ENCODE measurements around the gene DACT2. TPM values are rescaled to one million over a fixed set of nuclear protein-coding genes. Genes with fewer than 3 reads are reported as not detected.
"Not testable (repeated sequence)": the region's sequence is repeated elsewhere in the genome, so short reads cannot be mapped to it uniquely, and the experiment has no call there.

The DACT2 gene
- total and polyA plus RNA-seq, 4 donors: 0.25 to 2.8 (median 0.88) TPM

DNA sequence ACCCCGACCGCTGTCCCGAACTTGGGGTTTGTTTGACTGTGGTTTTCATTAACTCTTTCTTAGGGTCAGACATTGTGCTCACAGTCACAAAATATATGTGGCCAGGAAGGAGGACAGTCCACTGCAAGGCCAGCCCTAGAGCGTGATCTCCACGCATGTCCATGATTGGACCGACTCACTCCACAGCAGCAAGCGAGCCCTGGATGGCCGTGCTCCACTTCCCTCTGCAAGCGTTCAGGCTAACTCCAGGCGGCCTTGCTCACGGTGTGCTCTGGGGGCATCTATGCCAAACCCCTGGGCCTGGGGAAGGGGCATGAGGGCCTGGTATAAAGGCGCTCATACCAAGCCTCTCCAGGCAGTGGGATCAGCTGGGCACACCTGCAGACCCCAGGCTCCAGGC is 5.6 kb downstream of the DACT2 start:
- Histone ChIP-seq H3K36me3 (ENCODE audit: control insufficient read depth in 4 of 4, insufficient read depth in 3 of 4, low read depth in 1 of 4, low read length in 3 of 4) (no peaks in the 10 kb centered on the region), H3K9me3 (ENCODE audit: control insufficient read depth in 4 of 4, low read length in 3 of 4) (no peaks in the 10 kb centered on the region), H3K27me3 (ENCODE audit: control insufficient read depth in 4 of 4, insufficient read depth in 4 of 4, low read length in 3 of 4) (no peaks in the 10 kb centered on the region), H3K27ac (ENCODE audit: low read depth in 1 of 2, low read length in 2 of 2) (no peak overlapping the region), H3K9ac (ENCODE audit: low read depth in 1 of 2, low read length in 2 of 2) (no peak overlapping the region), H3K4me3 (ENCODE audit: low read depth in 1 of 3, low read length in 3 of 3) (no peak overlapping the region), H3K4me1 (ENCODE audit: control insufficient read depth in 4 of 4, insufficient read depth in 4 of 4, low read length in 3 of 4) (peaks cover 0 to 15% (median 9%) of the 10 kb centered on the region in 4 donors)
- DNase-seq (ENCODE audit: low spot score): no peak
- 82% methylated on average over 12 of the region's 12 CpGs for WGBS
- TF ChIP-seq YY1 (IDR thresholded peaks at IDR 0.05) (no peak), NR2F2 (IDR thresholded peaks at IDR 0.05) (no peak), FOXA1 (IDR thresholded peaks at IDR 0.05) (no peak), RAD21 (IDR thresholded peaks at IDR 0.05) (no peak), HNF4G (IDR thresholded peaks at IDR 0.05) (no peak), SP1 (IDR thresholded peaks at IDR 0.05) (no peak), EGR1 (IDR thresholded peaks at IDR 0.05; ENCODE audit: low read depth in 2 of 2) (no peak)
- TF ChIP-seq, protein P1, sequence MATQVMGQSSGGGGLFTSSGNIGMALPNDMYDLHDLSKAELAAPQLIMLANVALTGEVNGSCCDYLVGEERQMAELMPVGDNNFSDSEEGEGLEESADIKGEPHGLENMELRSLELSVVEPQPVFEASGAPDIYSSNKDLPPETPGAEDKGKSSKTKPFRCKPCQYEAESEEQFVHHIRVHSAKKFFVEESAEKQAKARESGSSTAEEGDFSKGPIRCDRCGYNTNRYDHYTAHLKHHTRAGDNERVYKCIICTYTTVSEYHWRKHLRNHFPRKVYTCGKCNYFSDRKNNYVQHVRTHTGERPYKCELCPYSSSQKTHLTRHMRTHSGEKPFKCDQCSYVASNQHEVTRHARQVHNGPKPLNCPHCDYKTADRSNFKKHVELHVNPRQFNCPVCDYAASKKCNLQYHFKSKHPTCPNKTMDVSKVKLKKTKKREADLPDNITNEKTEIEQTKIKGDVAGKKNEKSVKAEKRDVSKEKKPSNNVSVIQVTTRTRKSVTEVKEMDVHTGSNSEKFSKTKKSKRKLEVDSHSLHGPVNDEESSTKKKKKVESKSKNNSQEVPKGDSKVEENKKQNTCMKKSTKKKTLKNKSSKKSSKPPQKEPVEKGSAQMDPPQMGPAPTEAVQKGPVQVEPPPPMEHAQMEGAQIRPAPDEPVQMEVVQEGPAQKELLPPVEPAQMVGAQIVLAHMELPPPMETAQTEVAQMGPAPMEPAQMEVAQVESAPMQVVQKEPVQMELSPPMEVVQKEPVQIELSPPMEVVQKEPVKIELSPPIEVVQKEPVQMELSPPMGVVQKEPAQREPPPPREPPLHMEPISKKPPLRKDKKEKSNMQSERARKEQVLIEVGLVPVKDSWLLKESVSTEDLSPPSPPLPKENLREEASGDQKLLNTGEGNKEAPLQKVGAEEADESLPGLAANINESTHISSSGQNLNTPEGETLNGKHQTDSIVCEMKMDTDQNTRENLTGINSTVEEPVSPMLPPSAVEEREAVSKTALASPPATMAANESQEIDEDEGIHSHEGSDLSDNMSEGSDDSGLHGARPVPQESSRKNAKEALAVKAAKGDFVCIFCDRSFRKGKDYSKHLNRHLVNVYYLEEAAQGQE (IDR thresholded peaks at IDR 0.05): no peak
- TF ChIP-seq, protein P2, sequence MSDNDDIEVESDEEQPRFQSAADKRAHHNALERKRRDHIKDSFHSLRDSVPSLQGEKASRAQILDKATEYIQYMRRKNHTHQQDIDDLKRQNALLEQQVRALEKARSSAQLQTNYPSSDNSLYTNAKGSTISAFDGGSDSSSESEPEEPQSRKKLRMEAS (IDR thresholded peaks at IDR 0.05): no peak
- TF ChIP-seq, protein P3, sequence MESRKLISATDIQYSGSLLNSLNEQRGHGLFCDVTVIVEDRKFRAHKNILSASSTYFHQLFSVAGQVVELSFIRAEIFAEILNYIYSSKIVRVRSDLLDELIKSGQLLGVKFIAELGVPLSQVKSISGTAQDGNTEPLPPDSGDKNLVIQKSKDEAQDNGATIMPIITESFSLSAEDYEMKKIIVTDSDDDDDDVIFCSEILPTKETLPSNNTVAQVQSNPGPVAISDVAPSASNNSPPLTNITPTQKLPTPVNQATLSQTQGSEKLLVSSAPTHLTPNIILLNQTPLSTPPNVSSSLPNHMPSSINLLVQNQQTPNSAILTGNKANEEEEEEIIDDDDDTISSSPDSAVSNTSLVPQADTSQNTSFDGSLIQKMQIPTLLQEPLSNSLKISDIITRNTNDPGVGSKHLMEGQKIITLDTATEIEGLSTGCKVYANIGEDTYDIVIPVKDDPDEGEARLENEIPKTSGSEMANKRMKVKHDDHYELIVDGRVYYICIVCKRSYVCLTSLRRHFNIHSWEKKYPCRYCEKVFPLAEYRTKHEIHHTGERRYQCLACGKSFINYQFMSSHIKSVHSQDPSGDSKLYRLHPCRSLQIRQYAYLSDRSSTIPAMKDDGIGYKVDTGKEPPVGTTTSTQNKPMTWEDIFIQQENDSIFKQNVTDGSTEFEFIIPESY (IDR thresholded peaks at IDR 0.05): no peak

DNA sequence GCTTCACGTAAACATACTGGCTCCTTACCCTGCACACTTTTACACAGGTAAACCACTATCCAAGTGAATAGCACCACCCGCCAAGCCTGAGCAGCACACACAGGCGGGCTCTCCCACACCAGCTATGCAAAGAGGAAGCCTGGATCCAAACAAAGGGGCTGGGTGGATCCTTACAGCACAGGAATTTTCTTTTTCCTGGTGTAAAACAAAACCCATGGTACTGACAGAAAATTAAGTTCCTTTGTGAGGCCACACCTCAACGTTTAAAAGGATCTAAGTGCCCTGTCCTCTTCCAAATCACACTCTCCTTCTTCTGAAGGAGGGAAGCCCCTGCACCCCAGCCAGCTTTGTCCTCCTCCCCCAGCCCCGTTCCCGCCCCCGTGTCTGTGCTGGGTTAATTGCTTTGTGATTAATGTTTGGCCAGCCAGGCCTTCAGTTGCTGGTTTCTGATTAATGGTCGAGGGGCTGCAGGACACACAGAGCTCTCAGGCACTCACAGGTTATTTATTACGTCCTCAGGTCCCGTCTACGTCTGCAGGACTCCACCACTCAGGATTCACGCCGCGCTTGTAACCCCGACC is 6.1 kb downstream of the DACT2 start:
- Histone ChIP-seq H3K4me3 (ENCODE audit: low read depth in 1 of 3, low read length in 3 of 3) (no peak overlapping the region), H3K9ac (ENCODE audit: low read depth in 1 of 2, low read length in 2 of 2) (no peak overlapping the region), H3K9me3 (ENCODE audit: control insufficient read depth in 4 of 4, low read length in 3 of 4) (no peaks in the 10 kb centered on the region), H3K27ac (ENCODE audit: low read depth in 1 of 2, low read length in 2 of 2) (no peak overlapping the region), H3K4me1 (ENCODE audit: control insufficient read depth in 4 of 4, insufficient read depth in 4 of 4, low read length in 3 of 4) (peaks cover 0 to 10% (median 4%) of the 10 kb centered on the region in 4 donors), H3K27me3 (ENCODE audit: control insufficient read depth in 4 of 4, insufficient read depth in 4 of 4, low read length in 3 of 4) (no peaks in the 10 kb centered on the region), H3K36me3 (ENCODE audit: control insufficient read depth in 4 of 4, insufficient read depth in 3 of 4, low read depth in 1 of 4, low read length in 3 of 4) (no peaks in the 10 kb centered on the region)
- DNase-seq (ENCODE audit: low spot score): no peak
- WGBS: 57% methylated on average over 15 of the region's 15 CpGs
- TF ChIP-seq SP1 (IDR thresholded peaks at IDR 0.05) (no peak), FOXA1 (IDR thresholded peaks at IDR 0.05) (no peak), NR2F2 (IDR thresholded peaks at IDR 0.05) (no peak), FOXA2 (IDR thresholded peaks at IDR 0.05) (no peak)
- TF ChIP-seq, protein P1 (IDR thresholded peaks at IDR 0.05): no peak
- TF ChIP-seq, protein P4, sequence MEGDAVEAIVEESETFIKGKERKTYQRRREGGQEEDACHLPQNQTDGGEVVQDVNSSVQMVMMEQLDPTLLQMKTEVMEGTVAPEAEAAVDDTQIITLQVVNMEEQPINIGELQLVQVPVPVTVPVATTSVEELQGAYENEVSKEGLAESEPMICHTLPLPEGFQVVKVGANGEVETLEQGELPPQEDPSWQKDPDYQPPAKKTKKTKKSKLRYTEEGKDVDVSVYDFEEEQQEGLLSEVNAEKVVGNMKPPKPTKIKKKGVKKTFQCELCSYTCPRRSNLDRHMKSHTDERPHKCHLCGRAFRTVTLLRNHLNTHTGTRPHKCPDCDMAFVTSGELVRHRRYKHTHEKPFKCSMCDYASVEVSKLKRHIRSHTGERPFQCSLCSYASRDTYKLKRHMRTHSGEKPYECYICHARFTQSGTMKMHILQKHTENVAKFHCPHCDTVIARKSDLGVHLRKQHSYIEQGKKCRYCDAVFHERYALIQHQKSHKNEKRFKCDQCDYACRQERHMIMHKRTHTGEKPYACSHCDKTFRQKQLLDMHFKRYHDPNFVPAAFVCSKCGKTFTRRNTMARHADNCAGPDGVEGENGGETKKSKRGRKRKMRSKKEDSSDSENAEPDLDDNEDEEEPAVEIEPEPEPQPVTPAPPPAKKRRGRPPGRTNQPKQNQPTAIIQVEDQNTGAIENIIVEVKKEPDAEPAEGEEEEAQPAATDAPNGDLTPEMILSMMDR (IDR thresholded peaks at IDR 0.05; ENCODE audit: low read depth, low read length, missing input control): no peak

DNA sequence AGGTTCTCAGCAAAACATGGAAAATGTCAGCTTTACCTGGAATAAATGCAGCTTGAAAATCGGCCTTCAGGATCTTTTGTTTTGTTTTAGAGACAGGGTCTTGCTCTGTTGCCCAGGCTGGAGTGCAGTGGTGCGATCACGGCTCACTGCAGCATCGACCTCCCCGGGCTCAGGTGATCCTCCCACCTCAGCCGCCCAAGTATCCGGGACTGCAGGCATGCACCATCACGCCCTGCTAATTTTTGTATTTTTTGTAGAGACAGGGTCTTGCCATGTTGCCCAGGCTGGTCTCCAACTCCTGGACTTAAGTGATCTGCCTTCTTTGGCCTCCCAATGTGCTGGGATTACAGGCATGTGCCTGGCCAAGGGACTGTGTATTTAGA is 7.5 kb downstream of the DACT2 start:
- DNase-seq (ENCODE audit: low spot score); H3K27me3 ChIP-seq (ENCODE audit: control insufficient read depth in 4 of 4, insufficient read depth in 4 of 4, low read length in 3 of 4); H3K27ac ChIP-seq (ENCODE audit: low read depth in 1 of 2, low read length in 2 of 2); H3K4me3 ChIP-seq (ENCODE audit: low read depth in 1 of 3, low read length in 3 of 3); H3K36me3 ChIP-seq (ENCODE audit: control insufficient read depth in 4 of 4, insufficient read depth in 3 of 4, low read depth in 1 of 4, low read length in 3 of 4); H3K9me3 ChIP-seq (ENCODE audit: control insufficient read depth in 4 of 4, low read length in 3 of 4); H3K4me1 ChIP-seq (ENCODE audit: control insufficient read depth in 4 of 4, insufficient read depth in 4 of 4, low read length in 3 of 4); H3K9ac ChIP-seq (ENCODE audit: low read depth in 1 of 2, low read length in 2 of 2): not testable (repeated sequence)
- WGBS: 95% methylated on average over 8 of the region's 8 CpGs

All from liver (tissue), 9 donors.